ENCODE measurements around the gene MT1X. TPM values are rescaled to one million over a fixed set of nuclear protein-coding genes. Genes with fewer than 3 reads are reported as not detected.

MT1X gene
- polyA plus RNA-seq, 1 experiment, result 60.2 TPM

DNA sequence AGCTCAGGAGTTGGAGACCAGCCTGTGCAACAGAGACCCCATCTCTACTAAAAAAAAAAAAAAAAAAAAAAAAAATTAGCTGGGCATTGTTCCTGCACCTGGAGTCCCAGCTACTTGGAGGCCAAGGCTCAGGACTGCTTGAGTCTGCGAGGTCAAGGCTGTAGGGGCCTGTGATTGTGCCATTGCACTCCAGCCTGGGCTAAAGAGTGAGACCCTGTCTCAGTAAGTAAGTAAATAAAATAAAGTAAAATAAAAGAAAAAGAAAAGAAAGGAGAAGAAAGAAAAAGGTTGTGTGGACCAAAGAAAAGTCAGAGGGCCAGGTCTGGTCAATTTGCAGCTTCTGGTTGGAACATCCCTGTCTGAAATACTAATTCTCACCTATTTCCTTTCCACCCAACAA lies 18.4 kb downstream of the MT1X start:
- Histone ChIP-seq H3K36me3 (ENCODE audit: control insufficient read depth, insufficient read depth, low read length) (no peaks in the 10 kb centered on the region), H3K4me3 (ENCODE audit: low read depth, low read length) (no peak overlapping the region), H3K27me3 (ENCODE audit: control insufficient read depth, insufficient read depth, low read length) (no peaks in the 10 kb centered on the region; the same call in 1 of the 2 replicates)
- ChIA-PET POLR2A (no interaction called here), CTCF (interaction anchor here (0.7 to 4.9 kb wide), 15 partner anchors 8 to 367 kb away, joined by 3 to 100 read pairs (median 5); no protein-coding TSS in a partner anchor)
- TF ChIP-seq, protein P1, sequence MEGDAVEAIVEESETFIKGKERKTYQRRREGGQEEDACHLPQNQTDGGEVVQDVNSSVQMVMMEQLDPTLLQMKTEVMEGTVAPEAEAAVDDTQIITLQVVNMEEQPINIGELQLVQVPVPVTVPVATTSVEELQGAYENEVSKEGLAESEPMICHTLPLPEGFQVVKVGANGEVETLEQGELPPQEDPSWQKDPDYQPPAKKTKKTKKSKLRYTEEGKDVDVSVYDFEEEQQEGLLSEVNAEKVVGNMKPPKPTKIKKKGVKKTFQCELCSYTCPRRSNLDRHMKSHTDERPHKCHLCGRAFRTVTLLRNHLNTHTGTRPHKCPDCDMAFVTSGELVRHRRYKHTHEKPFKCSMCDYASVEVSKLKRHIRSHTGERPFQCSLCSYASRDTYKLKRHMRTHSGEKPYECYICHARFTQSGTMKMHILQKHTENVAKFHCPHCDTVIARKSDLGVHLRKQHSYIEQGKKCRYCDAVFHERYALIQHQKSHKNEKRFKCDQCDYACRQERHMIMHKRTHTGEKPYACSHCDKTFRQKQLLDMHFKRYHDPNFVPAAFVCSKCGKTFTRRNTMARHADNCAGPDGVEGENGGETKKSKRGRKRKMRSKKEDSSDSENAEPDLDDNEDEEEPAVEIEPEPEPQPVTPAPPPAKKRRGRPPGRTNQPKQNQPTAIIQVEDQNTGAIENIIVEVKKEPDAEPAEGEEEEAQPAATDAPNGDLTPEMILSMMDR (IDR thresholded peaks at IDR 0.05; ENCODE audit: insufficient read depth, low read depth, low read length), result no peak
- DNase-seq (ENCODE audit: low read depth), result no peak

DNA sequence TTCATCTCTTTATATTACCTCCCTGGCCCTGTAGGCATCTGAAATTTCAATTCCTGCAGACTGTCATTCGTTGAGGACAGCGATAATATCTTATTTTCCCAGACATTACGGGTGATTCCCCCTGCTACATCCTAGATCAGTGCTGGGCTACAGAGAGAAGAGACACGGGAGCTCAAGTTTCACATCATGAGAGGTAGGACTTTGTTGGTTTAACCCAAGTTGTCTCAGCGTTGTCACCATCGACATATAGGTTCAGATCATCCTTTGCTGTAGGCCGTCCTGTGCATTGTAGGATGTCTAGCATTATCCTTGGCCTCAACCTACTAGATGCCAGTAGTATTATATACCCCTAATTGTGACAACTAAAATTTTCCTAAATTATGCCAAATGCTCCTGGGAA lies 19.3 kb downstream of the MT1X start:
- Histone ChIP-seq H3K4me3 (ENCODE audit: low read depth, low read length) (no peak overlapping the region), H3K27me3 (ENCODE audit: control insufficient read depth, insufficient read depth, low read length) (no peaks in the 10 kb centered on the region; the same call in 1 of the 2 replicates), H3K36me3 (ENCODE audit: control insufficient read depth, insufficient read depth, low read length) (no peaks in the 10 kb centered on the region)
- TF ChIP-seq, protein P1 (IDR thresholded peaks at IDR 0.05; ENCODE audit: insufficient read depth, low read depth, low read length), result no peak
- ChIA-PET CTCF (interaction anchor here (0.7 to 4.9 kb wide), 45 partner anchors 9 to 756 kb away, joined by 3 to 100 read pairs (median 4); partner anchors contain the start of genes MT1E, MT1X and MT2A), POLR2A (interaction anchor here (1.2 kb wide), 1 partner anchor 76 kb away, joined by 4 read pairs; the partner anchor contains the start of gene MT1E)
- no peak for DNase-seq (ENCODE audit: low read depth)

DNA sequence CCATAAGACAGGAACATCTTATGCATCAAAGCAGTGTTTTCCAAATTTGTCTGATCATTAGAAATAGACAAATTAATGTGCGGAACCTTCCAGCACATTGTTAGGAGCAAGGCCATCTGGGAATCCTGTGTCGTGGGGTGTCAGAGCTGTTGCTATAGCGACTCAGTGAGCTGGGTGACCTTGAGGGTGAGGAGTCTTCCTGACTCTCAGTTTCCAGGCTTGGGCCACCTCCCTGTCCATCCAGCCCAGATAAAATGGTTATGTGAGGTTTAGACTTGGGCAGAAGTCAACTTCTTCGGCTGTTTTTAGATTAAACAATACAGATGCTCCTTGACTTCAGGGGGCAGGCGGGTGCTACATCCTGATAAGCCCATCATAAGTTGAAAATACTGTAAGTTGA lies 20.6 kb downstream of the MT1X start:
- H3K36me3 ChIP-seq (ENCODE audit: control insufficient read depth, insufficient read depth, low read length), result no peaks in the 10 kb centered on the region
- ChIA-PET CTCF (interaction anchor here (0.7 to 4.9 kb wide), 24 partner anchors 8 to 250 kb away, joined by 3 to 100 read pairs (median 5); partner anchors contain the start of gene MT1X), POLR2A (no interaction called here)
- H3K4me3 ChIP-seq (ENCODE audit: low read depth, low read length), result no peak overlapping the region
- DNase-seq (ENCODE audit: low read depth), result no peak
- TF ChIP-seq, protein P1 (IDR thresholded peaks at IDR 0.05; ENCODE audit: insufficient read depth, low read depth, low read length), result no peak
- no peaks in the 10 kb centered on the region; the same call in 1 of the 2 replicates for H3K27me3 ChIP-seq (ENCODE audit: control insufficient read depth, insufficient read depth, low read length)

DNA sequence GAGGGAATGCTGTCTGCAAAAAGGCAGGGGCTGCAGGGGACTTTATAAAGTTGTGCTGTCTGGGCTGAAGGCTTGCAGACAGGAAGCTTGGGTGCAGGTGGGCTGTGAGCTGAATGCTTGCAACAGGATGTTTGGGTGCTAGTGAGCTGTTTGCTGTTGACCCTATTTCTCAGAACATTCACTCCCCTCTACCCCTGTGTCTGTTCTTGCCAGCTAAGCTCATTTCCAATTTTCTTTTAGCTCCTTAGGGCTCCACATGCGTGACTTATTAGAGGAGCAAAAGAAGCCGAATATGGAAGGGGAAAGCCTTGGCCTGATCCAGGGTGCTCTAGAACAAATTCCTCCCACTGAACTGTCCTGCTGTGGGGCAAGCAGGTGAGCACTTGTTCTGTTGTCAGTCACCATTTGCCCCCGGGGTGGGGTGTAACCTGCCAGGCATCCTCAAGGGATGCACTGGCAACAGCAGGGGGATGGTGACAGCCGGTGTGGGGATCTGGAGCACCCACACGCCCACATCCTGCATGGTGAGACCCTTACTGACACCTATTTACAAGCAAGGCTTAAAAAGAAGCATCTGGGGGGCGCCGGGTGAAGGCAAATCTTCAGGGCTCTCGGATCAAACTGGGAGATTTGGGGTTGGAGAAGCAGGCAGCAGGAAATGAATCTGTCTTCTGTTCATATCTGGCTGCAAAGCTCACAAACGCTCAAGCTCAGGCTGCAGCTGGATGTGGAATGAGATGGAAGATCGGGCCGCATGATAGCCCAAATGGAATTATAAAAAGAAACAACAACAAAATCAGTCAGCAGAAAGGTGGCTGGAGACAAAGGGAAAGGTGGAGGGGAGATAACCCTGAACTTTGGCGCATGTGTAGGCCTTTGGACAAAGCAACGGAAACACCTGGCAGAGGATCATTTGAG lies 26.5 kb downstream of the MT1X start:
- DNase-seq (ENCODE audit: low read depth), result no peak
- Histone ChIP-seq H3K27me3 (ENCODE audit: control insufficient read depth, insufficient read depth, low read length) (peaks cover 7% of the 10 kb centered on the region), H3K4me3 (ENCODE audit: low read depth, low read length) (no peak overlapping the region), H3K36me3 (ENCODE audit: control insufficient read depth, insufficient read depth, low read length) (no peaks in the 10 kb centered on the region)
- CTCF ChIA-PET, result interaction anchor here (1.1 to 3.0 kb wide), 2 partner anchors 80 to 132 kb away, joined by 5 to 16 read pairs; no protein-coding TSS in a partner anchor
- POLR2A ChIA-PET, result interaction anchor here (0.6 kb wide), 1 partner anchor 101 kb away, joined by 5 read pairs; the partner anchor contains the start of gene MT2A
- TF ChIP-seq, protein P1 (IDR thresholded peaks at IDR 0.05; ENCODE audit: insufficient read depth, low read depth, low read length), result no peak

DNA sequence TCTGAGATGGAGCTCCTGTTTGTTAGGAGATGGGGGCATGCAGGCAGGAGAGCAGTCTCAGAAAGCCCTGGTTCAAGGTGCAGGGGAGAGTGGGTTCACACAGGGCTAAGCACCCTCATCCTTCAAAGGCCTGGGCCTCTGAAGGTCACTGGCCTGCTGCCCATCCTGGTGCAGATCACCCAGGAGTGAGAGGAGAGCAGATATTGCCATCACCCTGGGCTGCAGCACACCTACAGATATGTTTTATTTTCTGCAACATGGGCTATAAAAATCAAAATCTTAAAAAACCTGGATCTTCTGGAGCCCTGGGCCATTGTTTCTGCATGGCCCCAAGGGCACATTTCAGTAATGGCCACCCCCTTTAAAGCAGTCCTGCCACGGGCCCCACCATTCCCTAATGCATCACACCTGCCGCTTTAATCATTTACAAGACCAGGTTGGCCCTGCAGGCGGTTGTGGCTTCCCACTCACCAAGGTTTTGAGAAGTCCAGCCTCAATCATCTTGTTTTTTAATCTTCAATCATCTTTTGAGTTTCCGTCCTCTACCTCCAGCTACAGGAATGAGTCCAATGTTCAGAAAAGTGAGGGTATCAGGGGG lies 27.3 kb downstream of the MT1X start:
- peaks cover 7% of the 10 kb centered on the region for H3K27me3 ChIP-seq (ENCODE audit: control insufficient read depth, insufficient read depth, low read length)
- ChIA-PET POLR2A (interaction anchor here (0.6 kb wide), 1 partner anchor 101 kb away, joined by 5 read pairs; the partner anchor contains the start of gene MT2A), CTCF (interaction anchor here (1.0 to 1.4 kb wide), 2 partner anchors 132 to 133 kb away, joined by 3 read pairs; no protein-coding TSS in a partner anchor)
- TF ChIP-seq, protein P1 (IDR thresholded peaks at IDR 0.05; ENCODE audit: insufficient read depth, low read depth, low read length), result no peak
- H3K36me3 ChIP-seq (ENCODE audit: control insufficient read depth, insufficient read depth, low read length), result no peaks in the 10 kb centered on the region
- DNase-seq (ENCODE audit: low read depth), result no peak
- H3K4me3 ChIP-seq (ENCODE audit: low read depth, low read length), result no peak overlapping the region

Measured in BJ (cell line).